K562 (cell line): ENCODE data around the gene SMAGP. TPM values are rescaled to one million over a fixed set of nuclear protein-coding genes. Genes with fewer than 3 reads are reported as not detected.

Experiments used
- ARID4B ChIP-seq: sonication (generic); formaldehyde crosslinking; IDR thresholded peaks from 2 replicates; pipeline ENCODE4 v1.8.0; 2022; ENCODE audit warnings: mild to moderate bottlenecking, missing genetic modification reagents
- C11orf30 ChIP-seq: fragments of 450-650 bp; IDR thresholded peaks from 2 replicates; pipeline ENCODE4 v1.6.1; 2016; ENCODE audit warnings: low read depth, mild to moderate bottlenecking
- CREB1 ChIP-seq, 2 experiments: sonication (generic) in 1 of 2; formaldehyde crosslinking in 1 of 2; IDR thresholded peaks; 2 replicates each; pipeline versions ENCODE4 v1.6.1 to v1.8.0; 2012 to 2022; ENCODE audit warnings: inconsistent platforms in 1 of 2, mild to moderate bottlenecking in 1 of 2, missing genetic modification reagents in 1 of 2, moderate library complexity in 1 of 2
- DACH1 ChIP-seq: fragments of 450-650 bp; IDR thresholded peaks from 2 replicates; pipeline ENCODE4 v1.6.1; 2018; ENCODE audit not compliant: partially characterized antibody
- E2F3 ChIP-seq: fragments of 250-450 bp; sonication (Bioruptor Pico); IDR thresholded peaks from 2 replicates; pipeline ENCODE4 v1.4.0; 2020; ENCODE audit warnings: mild to moderate bottlenecking
- EGR1 ChIP-seq: fragments of 450-650 bp; conservative IDR thresholded peaks from 2 replicates; pipeline ENCODE4 v1.6.1; 2017; ENCODE audit warnings: mild to moderate bottlenecking
- EP400 ChIP-seq: fragments of 450-650 bp; IDR thresholded peaks from 2 replicates; pipeline ENCODE4 v1.6.1; 2017; ENCODE audit warnings: antibody characterized with exemption, mild to moderate bottlenecking, moderate library complexity
- FOXJ3 ChIP-seq: sonication (generic); formaldehyde crosslinking; IDR thresholded peaks from 2 replicates; pipeline ENCODE4 v1.4.0; 2020; ENCODE audit warnings: mild to moderate bottlenecking, missing genetic modification reagents
- HSF4 ChIP-seq: fragments of 250-450 bp; sonication (Bioruptor Pico); IDR thresholded peaks from 2 replicates; pipeline ENCODE4 v2.1.2; 2022; ENCODE audit warnings: mild to moderate bottlenecking, moderate library complexity, borderline replicate concordance
- MAFG ChIP-seq: fragments of 450-650 bp; conservative IDR thresholded peaks from 2 replicates; pipeline ENCODE4 v1.6.1; 2016; ENCODE audit warnings: missing genetic modification characterization, missing compliant biosample characterization
- MCM2 ChIP-seq: fragments of 450-650 bp; IDR thresholded peaks from 2 replicates; pipeline ENCODE4 v1.6.1; 2017; ENCODE audit warnings: low read depth, mild to moderate bottlenecking
- MEF2A ChIP-seq: IDR thresholded peaks from 2 replicates; pipeline ENCODE4 v1.6.1; 2011; ENCODE audit warnings: low read depth, mild to moderate bottlenecking, low read length, moderate library complexity; ENCODE audit not compliant: control insufficient read depth
- MIER1 ChIP-seq: fragments of 450-650 bp; IDR thresholded peaks from 2 replicates; pipeline ENCODE4 v1.6.1; 2016; ENCODE audit warnings: antibody characterized with exemption, mild to moderate bottlenecking, low read depth
- POLR2AphosphoS5 ChIP-seq: IDR thresholded peaks from 2 replicates; pipeline ENCODE4 v1.6.1; 2011; ENCODE audit warnings: mild to moderate bottlenecking, low read depth, low read length, moderate library complexity; ENCODE audit not compliant: control insufficient read depth, insufficient read depth
- SREBF1 ChIP-seq: fragments of 150-350 bp; IDR thresholded peaks from 2 replicates; pipeline ENCODE4 v1.6.1; 2014; ENCODE audit warnings: antibody characterized with exemption, low read depth, low read length, borderline replicate concordance
- STAT5B ChIP-seq: fragments of 250-450 bp; sonication (Bioruptor Pico); IDR thresholded peaks from 2 replicates; pipeline ENCODE4 v1.8.0; 2021; ENCODE audit warnings: mild to moderate bottlenecking, inconsistent platforms
- YY1 ChIP-seq, 3 experiments: IDR thresholded peaks; 2 replicates each; pipeline ENCODE4 v1.6.1; 2011; ENCODE audit warnings: low read length in 2 of 3, mild to moderate bottlenecking in 2 of 3, moderate library complexity in 2 of 3, borderline replicate concordance in 1 of 3, control low read depth in 1 of 3, low read depth in 1 of 3; ENCODE audit not compliant: insufficient read depth in 3 of 3, insufficient replicate concordance in 2 of 3, control insufficient read depth in 1 of 3, insufficient read length in 1 of 3; ENCODE audit errors: extremely low read depth in 1 of 3
- ZNF134 ChIP-seq: fragments of 250-450 bp; sonication (Bioruptor Pico); conservative IDR thresholded peaks from 2 replicates; pipeline ENCODE4 v1.4.0; 2020
- ZNF444 ChIP-seq: fragments of 250-450 bp; sonication (Bioruptor Pico); IDR thresholded peaks from 2 replicates; pipeline ENCODE4 v1.4.0; 2020; ENCODE audit warnings: mild to moderate bottlenecking, moderate library complexity
- ZNF449 ChIP-seq: fragments of 250-450 bp; sonication (Bioruptor Pico); IDR thresholded peaks from 2 replicates; pipeline ENCODE4 v1.8.0; 2022; ENCODE audit warnings: moderate library complexity, mild to moderate bottlenecking, inconsistent platforms
- polyA plus RNA-seq, 8 experiments: library from polyadenylated mRNA; depleted of rRNA in 4 of 8; stranded (reverse) in 5 of 8; unstranded in 3 of 8; fragments of >200 nt; fragmentation: Nextera tagmentation in 2 of 8; fragmentation: Illumina TruSeq in 1 of 8; extraction: Ambion mirVana in 2 of 8; extraction: Trizol in 1 of 8; gene quantifications; 2 replicates each; pipeline versions ENCODE4 v1.2.1 to v1.2.3, GENCODE V29; 2011 to 2014; ENCODE audit warnings: inconsistent platforms in 1 of 8, missing spikeins in 1 of 8
- total RNA-seq, 7 experiments: library from RNA; depleted of rRNA in 6 of 7; stranded (reverse); fragments of >200 nt in 6 of 7; fragmentation: Illumina TruSeq in 2 of 7; extraction: Trizol in 2 of 7; gene quantifications; 2 replicates each; pipeline versions ENCODE4 v1.2.1 to v1.2.3, GENCODE V29; 2011 to 2021; ENCODE audit warnings: low replicate concordance in 1 of 7
- TF ChIP-seq, protein P1 (sequence below), 2 experiments: IDR thresholded peaks; 2 replicates each; pipeline ENCODE4 v1.6.1; 2011; ENCODE audit warnings: borderline replicate concordance in 1 of 2, control low read depth in 1 of 2, low read depth in 1 of 2, low read length in 1 of 2, mild to moderate bottlenecking in 1 of 2, mixed read lengths in 1 of 2, moderate library complexity in 1 of 2; ENCODE audit not compliant: insufficient read depth in 1 of 2, insufficient read length in 1 of 2, poor library complexity in 1 of 2, severe bottlenecking in 1 of 2; ENCODE audit errors: extremely low read depth in 1 of 2

SMAGP gene
- total and polyA plus RNA-seq, 9 of the 15 experiments (the other 6 are each of a cell fraction or from before 2014, with no cell fraction given): 23.1 to 62.3 (median 29.9) TPM

DNA sequence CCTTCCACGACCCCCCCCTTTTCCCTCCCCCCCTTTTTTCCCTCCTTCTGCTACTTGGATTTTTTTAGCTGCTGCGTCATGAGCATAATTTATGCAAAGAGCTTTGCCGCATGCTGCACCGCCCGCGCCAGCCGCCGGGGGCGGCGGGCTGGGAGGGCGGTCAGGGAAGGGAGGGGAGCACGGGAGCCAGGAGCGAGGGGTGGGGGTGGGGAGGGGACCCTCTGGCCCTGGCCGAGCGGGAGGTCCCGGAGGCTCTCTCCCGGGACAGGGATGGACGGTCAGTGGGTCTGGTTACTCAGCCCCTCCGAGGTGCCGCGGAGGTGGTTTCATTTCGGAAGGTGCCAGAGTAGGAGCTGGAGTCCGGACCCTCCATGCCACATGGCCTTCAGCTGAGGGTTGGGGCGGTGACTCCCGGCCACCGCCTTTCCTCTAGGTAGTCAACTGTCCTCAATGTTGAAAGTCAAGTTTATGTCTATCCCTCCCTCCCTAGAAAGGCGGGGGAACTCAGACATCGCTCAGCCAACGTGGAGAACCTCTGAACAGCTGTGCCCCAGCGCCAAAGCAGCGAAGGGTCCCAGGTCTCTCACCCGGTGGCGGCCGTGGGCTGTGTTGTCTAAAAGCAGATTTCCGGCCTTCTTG lies 52.1 kb downstream of the SMAGP start, which contains the start of gene POU6F1 (continued):
- TF ChIP-seq MEF2A (no peak; the same call in 1 of the 2 replicates), ZNF444 (CRISPR knock-in tag) (no peak), CREB1 (IDR thresholded peaks at IDR 0.05) (no peak), CREB1 (CRISPR knock-in tag; IDR thresholded peaks at IDR 0.05) (0 out of 2 replicates have a peak, but pooled peaks have one; percentile 28), EGR1 (peak; percentile 81), YY1 (IDR thresholded peaks at IDR 0.05; ENCODE audit: borderline replicate concordance in 1 of 3, control insufficient read depth in 1 of 3, extremely low read depth in 1 of 3, insufficient read depth in 3 of 3, insufficient read length in 1 of 3, insufficient replicate concordance in 2 of 3, low read depth in 1 of 3, low read length in 2 of 3) (peak in 1 of 3 experiments; percentile 4), EP400 (peak; percentile 83), SREBF1 (no peak), DACH1 (no peak), C11orf30 (no peak), ZNF134 (CRISPR knock-in tag) (no peak), MCM2 (no peak), ZNF449 (CRISPR knock-in tag) (no peak), POLR2AphosphoS5 (no peak; the same call in 1 of the 2 replicates), MIER1 (no peak), MAFG (no peak), ARID4B (CRISPR knock-in tag) (no peak), FOXJ3 (CRISPR knock-in tag) (no peak), STAT5B (CRISPR knock-in tag) (no peak), HSF4 (no peak), E2F3 (CRISPR knock-in tag) (no peak)
- TF ChIP-seq, protein P1, sequence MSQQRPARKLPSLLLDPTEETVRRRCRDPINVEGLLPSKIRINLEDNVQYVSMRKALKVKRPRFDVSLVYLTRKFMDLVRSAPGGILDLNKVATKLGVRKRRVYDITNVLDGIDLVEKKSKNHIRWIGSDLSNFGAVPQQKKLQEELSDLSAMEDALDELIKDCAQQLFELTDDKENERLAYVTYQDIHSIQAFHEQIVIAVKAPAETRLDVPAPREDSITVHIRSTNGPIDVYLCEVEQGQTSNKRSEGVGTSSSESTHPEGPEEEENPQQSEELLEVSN (IDR thresholded peaks at IDR 0.05; ENCODE audit: borderline replicate concordance in 1 of 2, extremely low read depth in 1 of 2, insufficient read depth in 1 of 2, insufficient read length in 1 of 2, low read depth in 1 of 2, low read length in 1 of 2, poor library complexity in 1 of 2, severe bottlenecking in 1 of 2): peak; percentile 12 to 78
